ENCODE data around the gene SPDYE4. TPM values are rescaled to one million over a fixed set of nuclear protein-coding genes. Genes with fewer than 3 reads are reported as not detected.

The SPDYE4 gene
- total and polyA plus RNA-seq, 2 experiments from 2014 or later: not detected

GRCh38 chr17:8701754-8702153 is 56.6 kb downstream of the SPDYE4 start:
- Histone ChIP-seq H3K9me2 (ENCODE audit: insufficient read depth) (no peaks in the 10 kb centered on the region), H3K27ac (no peak overlapping the region), H3K4me1 (ENCODE audit: insufficient read depth) (peaks cover 9% of the 10 kb centered on the region), H3F3A (ENCODE audit: insufficient read depth) (no peaks in the 10 kb centered on the region), H4K20me1 (ENCODE audit: insufficient read depth) (no peaks in the 10 kb centered on the region), H3K27me3 (replicated peaks; ENCODE audit: insufficient read depth) (peaks cover 40% of the 10 kb centered on the region), H3K79me2 (ENCODE audit: insufficient read depth) (no peaks in the 10 kb centered on the region), H3K4me2 (ENCODE audit: unreplicated experiment) (no peak overlapping the region), H3K4me3 (no peak overlapping the region), H2AFZ (no peak overlapping the region), H3K36me3 (ENCODE audit: low read depth) (no peaks in the 10 kb centered on the region), H3K9ac (no peak overlapping the region), H3K9me3 (ENCODE audit: low read depth) (no peaks in the 10 kb centered on the region)
- 57 to 65% methylated on average over 4 of the region's 4 CpGs for WGBS, 2 experiments (ENCODE audit: low coverage in 1 of 2, low lambda C conversion rate in 2 of 2, missing lambda C conversion rate in 2 of 2)
- in situ Hi-C loops (cut with MboI): no loop called here
- TF ChIP-seq EZH2phosphoT487 (IDR thresholded peaks at IDR 0.05; ENCODE audit: insufficient read depth, low read depth): no peak
- TF ChIP-seq EZH2 (IDR thresholded peaks at IDR 0.05; ENCODE audit: insufficient read depth, poor library complexity, severe bottlenecking): no peak
- DNase-seq: no peak

- H3K27ac ChIP-seq: no peak overlapping the region
- H3F3A ChIP-seq (ENCODE audit: insufficient read depth): no peaks in the 10 kb centered on the region
- no peak overlapping the region for H3K9ac ChIP-seq
- no peak overlapping the region for H3K4me2 ChIP-seq (ENCODE audit: unreplicated experiment)
- H3K9me2 ChIP-seq (ENCODE audit: insufficient read depth): no peaks in the 10 kb centered on the region
- WGBS, 2 experiments (ENCODE audit: low coverage in 1 of 2, low lambda C conversion rate in 2 of 2, missing lambda C conversion rate in 2 of 2): 61 to 62% methylated on average over 9 of the region's 9 CpGs
- no peaks in the 10 kb centered on the region for H3K9me3 ChIP-seq (ENCODE audit: low read depth)
- H3K4me1 ChIP-seq (ENCODE audit: insufficient read depth): peaks cover 9% of the 10 kb centered on the region
- in situ Hi-C loops (cut with MboI): no loop called here
- H2AFZ ChIP-seq: no peak overlapping the region
- no peaks in the 10 kb centered on the region for H3K79me2 ChIP-seq (ENCODE audit: insufficient read depth)
- no peak overlapping the region for H3K4me3 ChIP-seq
- H3K36me3 ChIP-seq (ENCODE audit: low read depth): no peaks in the 10 kb centered on the region
- H4K20me1 ChIP-seq (ENCODE audit: insufficient read depth): no peaks in the 10 kb centered on the region
- peaks cover 37% of the 10 kb centered on the region for H3K27me3 ChIP-seq (replicated peaks; ENCODE audit: insufficient read depth)
- TF ChIP-seq EZH2 (IDR thresholded peaks at IDR 0.05; ENCODE audit: insufficient read depth, poor library complexity, severe bottlenecking) (no peak), EZH2phosphoT487 (IDR thresholded peaks at IDR 0.05; ENCODE audit: insufficient read depth, low read depth) (no peak)
- no peak for DNase-seq
Observed at GRCh38 chr17:8701221-8701620, 57.1 kb downstream of the SPDYE4 start.

Other genes with a start within 250 kb of the SPDYE4 start
- gene MYH10, start 127.8 kb downstream of the SPDYE4 start, total RNA-seq (2014; rRNA removed; shearing (Covaris generic)): 39.2 and 46.8 TPM in 2 replicates
- 69.5 and 76.8 TPM in 2 replicates for gene MYH10, start 127.8 kb downstream of the SPDYE4 start, polyA plus RNA-seq (2016; fragmentation: Nextera tagmentation; extraction: Ambion mirVana)
- not detected in 2 replicates for gene CCDC42, start 13.7 kb downstream of the SPDYE4 start, total RNA-seq (2014; rRNA removed; shearing (Covaris generic))
- not detected in 2 replicates for gene CCDC42, start 13.7 kb downstream of the SPDYE4 start, polyA plus RNA-seq (2016; fragmentation: Nextera tagmentation; extraction: Ambion mirVana)
- gene MFSD6L, start 40.8 kb upstream of the SPDYE4 start, total RNA-seq (2014; rRNA removed; shearing (Covaris generic)): not detected in 2 replicates
- gene MFSD6L, start 40.8 kb upstream of the SPDYE4 start, polyA plus RNA-seq (2016; fragmentation: Nextera tagmentation; extraction: Ambion mirVana): not detected in 2 replicates
- gene PIK3R6, start 109.1 kb upstream of the SPDYE4 start, total RNA-seq (2014; rRNA removed; shearing (Covaris generic)): under 0.01 and 0.43 TPM in 2 replicates
- 0.46 and 0.63 TPM in 2 replicates for gene PIK3R6, start 109.1 kb upstream of the SPDYE4 start, polyA plus RNA-seq (2016; fragmentation: Nextera tagmentation; extraction: Ambion mirVana)
- gene PIK3R5, start 207.2 kb upstream of the SPDYE4 start, total RNA-seq (2014; rRNA removed; shearing (Covaris generic)): 0.11 TPM in 1 of 2 replicates, not detected in the other
- not detected in 2 replicates for gene PIK3R5, start 207.2 kb upstream of the SPDYE4 start, polyA plus RNA-seq (2016; fragmentation: Nextera tagmentation; extraction: Ambion mirVana)